ENCODE data around the gene PKD1L1.

PKD1L1 gene

GRCh38 chr7:47725031-47725780 is 223.1 kb downstream of the PKD1L1 start (continued):
- TF ChIP-seq ZSCAN18 (tag by site-specific recombination; IDR thresholded peaks at IDR 0.05) = no peak
- TF ChIP-seq ZNF121 (tag by site-specific recombination; IDR thresholded peaks at IDR 0.05) = no peak

All from HEK293 (cell line).